K562 (cell line): ENCODE results near the gene CDH3. TPM values are rescaled to one million over a fixed set of nuclear protein-coding genes. Genes with fewer than 3 reads are reported as not detected.

Experiments used
- ATAC-seq: fragments of 200-7000 bp; cut with Tn5 transposase; 3 replicates; pipeline ENCODE4 v1.9.1; 2020; ENCODE audit warnings: moderate library complexity
- BruUV-seq: library from RNA; stranded (reverse); fragments of 400-500 nt; replicated peaks from 2 replicates; lab custom pipeline; 2021; lab: Mats Ljungman, UMichigan
- CTCF ChIA-PET: fragments of 300-600 bp; formaldehyde crosslinking; extraction: SDS; loops from one replicate; lab custom pipeline; 2021; ENCODE audit warnings: low intra/inter-chr PET ratio; lab: Yijun Ruan, JAX
- POLR2A ChIA-PET: fragments of 300-600, 350-650 bp; sonication (Branson Sonifier 250); formaldehyde crosslinking; extraction: SDS; loops from one replicate; lab custom pipeline; 2021; ENCODE audit warnings: antibody characterized with exemption, inconsistent platforms; lab: Yijun Ruan, JAX
- DNase-seq, 4 experiments: peaks; one replicate each; pipeline versions ENCODE4 v3.0.0 to v3.0.0-alpha.2; 2011 to 2018; ENCODE audit warnings: low spot score in 3 of 4, mixed read lengths in 3 of 4; ENCODE audit errors: extremely low read depth in 1 of 4
- FAIRE-seq: peaks from 2 replicates; lab custom pipeline; 2011; peaks lifted over from hg19 to GRCh38; lab: Jason Lieb, UNC
- H2AFZ ChIP-seq: 2 replicates; pipeline ENCODE4 v1.6.0; 2011; ENCODE audit warnings: low read depth, low read length, control low read depth, inconsistent platforms
- H3K27ac ChIP-seq: fragments of 200-600 bp; 3 replicates; pipeline ENCODE4 v1.8.0; 2011; ENCODE audit warnings: low read depth, mild to moderate bottlenecking, control low read depth, inconsistent platforms, low read length, moderate library complexity, mixed read lengths; ENCODE audit errors: extremely low read depth
- H3K27me3 ChIP-seq, 2 experiments: fragments of 300-600 bp in 1 of 2; 2 replicates in 1 of 2; 3 replicates in 1 of 2; pipeline versions ENCODE4 v1.6.0 to v1.8.0; 2011; ENCODE audit warnings: inconsistent platforms in 2 of 2, low read length in 2 of 2, mild to moderate bottlenecking in 1 of 2, mixed read lengths in 1 of 2, moderate library complexity in 1 of 2; ENCODE audit not compliant: control insufficient read depth in 2 of 2, insufficient read depth in 2 of 2
- H3K36me3 ChIP-seq: fragments of 300-600 bp; 3 replicates; pipeline ENCODE4 v1.8.0; 2011; ENCODE audit warnings: mild to moderate bottlenecking, low read length, inconsistent platforms; ENCODE audit not compliant: control insufficient read depth, insufficient read depth
- H3K4me1 ChIP-seq, 2 experiments: fragments of 200-600 bp in 1 of 2; replicated peaks in 1 of 2; 2 replicates in 1 of 2; 3 replicates in 1 of 2; pipeline versions ENCODE4 v1.5.1 to v1.8.0; 2011; ENCODE audit warnings: inconsistent platforms in 2 of 2, low read length in 2 of 2, mild to moderate bottlenecking in 1 of 2, mixed read lengths in 1 of 2, moderate library complexity in 1 of 2; ENCODE audit not compliant: control insufficient read depth in 2 of 2, insufficient read depth in 2 of 2
- H3K4me2 ChIP-seq: 2 replicates; pipeline ENCODE4 v1.6.1; 2011; ENCODE audit warnings: low read length, control low read depth, inconsistent platforms, mixed read lengths; ENCODE audit not compliant: insufficient read depth
- H3K4me3 ChIP-seq: fragments of 200-600 bp; sonication (generic), shearing (Covaris generic); 2 replicates; pipeline ENCODE4 v1.5.1; 2016; ENCODE audit warnings: control low read depth, inconsistent platforms
- H3K79me2 ChIP-seq: fragments of 200-600 bp; 3 replicates; pipeline ENCODE4 v1.8.0; 2011; ENCODE audit warnings: low read length, inconsistent platforms; ENCODE audit not compliant: control insufficient read depth, insufficient read depth
- H3K9ac ChIP-seq, 2 experiments: 2 replicates each; pipeline versions ENCODE4 v1.6.0 to v1.6.1; 2011; ENCODE audit warnings: low read depth in 2 of 2, low read length in 2 of 2, control low read depth in 1 of 2, inconsistent platforms in 1 of 2, mild to moderate bottlenecking in 1 of 2, mixed read lengths in 1 of 2; ENCODE audit not compliant: insufficient read depth in 1 of 2
- H3K9me1 ChIP-seq: one replicate; pipeline ENCODE4 v1.6.0; 2011; ENCODE audit warnings: inconsistent platforms, mild to moderate bottlenecking, low read length, moderate library complexity; ENCODE audit not compliant: control insufficient read depth, insufficient read depth
- H3K9me3 ChIP-seq: replicated peaks from 2 replicates; pipeline ENCODE4 v1.5.1; 2011; ENCODE audit warnings: low read depth, low read length, inconsistent platforms; ENCODE audit not compliant: control insufficient read depth, insufficient read depth
- H4K20me1 ChIP-seq: replicated peaks from 2 replicates; pipeline ENCODE4 v1.6.1; 2011; ENCODE audit warnings: low read length, inconsistent platforms, mixed read lengths; ENCODE audit not compliant: control insufficient read depth, insufficient read depth
- CBX8 ChIP-seq: fragments of 200-600 bp; sonication (generic); IDR thresholded peaks from 2 replicates; pipeline ENCODE4 v1.6.1; 2012; ENCODE audit warnings: borderline replicate concordance, mixed run types, low read depth, mild to moderate bottlenecking, moderate library complexity, mixed read lengths, low read length, control low read depth, inconsistent platforms; ENCODE audit not compliant: poor library complexity, severe bottlenecking; ENCODE audit errors: extremely low read depth
- CEBPB ChIP-seq: fragments of 450-650 bp; IDR thresholded peaks from 2 replicates; pipeline ENCODE4 v1.6.1; 2016; ENCODE audit warnings: missing genetic modification characterization, missing compliant biosample characterization
- CEBPG ChIP-seq, 3 experiments: fragments of 200-800 bp in 1 of 3; sonication (Bioruptor generic) in 1 of 3; sonication (generic) in 1 of 3; formaldehyde crosslinking in 1 of 3; IDR thresholded peaks in 2 of 3; conservative IDR thresholded peaks in 1 of 3; 2 replicates each; pipeline versions ENCODE4 v1.6.1 to v1.8.0; 2016 to 2022; ENCODE audit warnings: missing compliant biosample characterization in 2 of 3, missing genetic modification characterization in 2 of 3, mild to moderate bottlenecking in 1 of 3, missing genetic modification reagents in 1 of 3
- DMBX1 ChIP-seq: fragments of 250-450 bp; sonication (Bioruptor Pico); IDR thresholded peaks from 2 replicates; pipeline ENCODE4 v1.8.0; 2022; ENCODE audit warnings: inconsistent platforms, mild to moderate bottlenecking, moderate library complexity, borderline replicate concordance
- EGR1 ChIP-seq: fragments of 450-650 bp; conservative IDR thresholded peaks from 2 replicates; pipeline ENCODE4 v1.6.1; 2017; ENCODE audit warnings: mild to moderate bottlenecking
- NUFIP1 ChIP-seq: fragments of 450-650 bp; IDR thresholded peaks from 2 replicates; pipeline ENCODE4 v1.6.1; 2018; ENCODE audit not compliant: partially characterized antibody
- OTX1 ChIP-seq: fragments of 450-650 bp; formaldehyde crosslinking; IDR thresholded peaks from 2 replicates; pipeline ENCODE4 v1.4.0; 2022; ENCODE audit warnings: mild to moderate bottlenecking
- RBM39 ChIP-seq: fragments of 200-400 bp; formaldehyde crosslinking; optimal IDR thresholded peaks from 2 replicates; pipeline ENCODE3; 2018; ENCODE audit warnings: low read depth, low read length
- ZNF75A ChIP-seq: fragments of 450-650 bp; formaldehyde crosslinking; IDR thresholded peaks from 2 replicates; pipeline ENCODE4 v1.4.0; 2020; ENCODE audit warnings: mild to moderate bottlenecking
- WGBS: fragments of 100-300 bp; shearing (Covaris generic); methylation state at CpG from one replicate; pipeline ENCODE4 v1.1.6; 2016; ENCODE audit warnings: low coverage, mixed read lengths; ENCODE audit not compliant: insufficient coverage; ENCODE audit errors: missing lambda C conversion rate; 5-methylcytosine and 5-hydroxymethylcytosine counted together
- in situ Hi-C: fragments of 300-500 bp; cut with MboI; formaldehyde crosslinking; loops from 4 replicates; pipeline ENCODE4 v1.15.0; 2018; ENCODE audit warnings: inconsistent platforms, mixed read lengths
- intact Hi-C: fragments of 100-400 bp; cut with micrococcal nuclease; formaldehyde crosslinking; loops from 2 replicates; pipeline ENCODE4 v1.14.2; 2022
- polyA plus RNA-seq, 8 experiments: library from polyadenylated mRNA; depleted of rRNA in 4 of 8; stranded (reverse) in 5 of 8; unstranded in 3 of 8; fragments of >200 nt; fragmentation: Nextera tagmentation in 2 of 8; fragmentation: Illumina TruSeq in 1 of 8; extraction: Ambion mirVana in 2 of 8; extraction: Trizol in 1 of 8; gene quantifications; 2 replicates each; pipeline versions ENCODE4 v1.2.1 to v1.2.3, GENCODE V29; 2011 to 2014; ENCODE audit warnings: inconsistent platforms in 1 of 8, missing spikeins in 1 of 8
- total RNA-seq, 7 experiments: library from RNA; depleted of rRNA in 6 of 7; stranded (reverse); fragments of >200 nt in 6 of 7; fragmentation: Illumina TruSeq in 2 of 7; extraction: Trizol in 2 of 7; gene quantifications; 2 replicates each; pipeline versions ENCODE4 v1.2.1 to v1.2.3, GENCODE V29; 2011 to 2021; ENCODE audit warnings: low replicate concordance in 1 of 7
- TF ChIP-seq, protein P1 (sequence below): fragments of 450-650 bp; IDR thresholded peaks from 2 replicates; pipeline ENCODE4 v1.6.1; 2016; ENCODE audit warnings: borderline replicate concordance
- TF ChIP-seq, protein P2 (sequence below): sonication (generic); formaldehyde crosslinking; IDR thresholded peaks from 2 replicates; pipeline ENCODE4 v1.8.1; 2023; ENCODE audit warnings: mild to moderate bottlenecking, missing genetic modification reagents, moderate library complexity

Gene CDH3
- total and polyA plus RNA-seq, 9 of the 15 experiments (the other 6 are each of a cell fraction or from before 2014, with no cell fraction given): 0.06 to 0.09 TPM; not detected in 7

DNA sequence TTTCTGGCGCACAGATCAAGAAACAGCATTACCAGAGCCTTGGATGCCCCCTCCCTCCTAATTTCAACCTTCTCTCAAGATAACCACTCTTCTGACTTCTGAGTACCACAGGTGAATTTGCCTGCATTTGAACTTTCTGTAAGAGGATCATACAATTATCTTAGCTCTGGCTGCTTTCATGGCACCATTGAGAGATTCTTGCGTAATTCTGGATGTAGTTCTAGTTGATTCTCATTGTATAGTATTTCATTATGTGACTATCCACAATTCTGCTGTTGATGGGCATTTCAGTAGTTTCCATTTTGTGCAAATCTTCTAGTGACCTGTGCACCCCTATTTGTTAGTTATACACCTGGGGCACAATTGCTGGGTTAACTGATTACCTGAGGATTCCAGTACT lies 7.5 kb downstream of the CDH3 start:
- no peak overlapping the region for H3K4me3 ChIP-seq
- FAIRE-seq (no peak), ATAC-seq (no peak), DNase-seq (no peak)
- no peaks in the 10 kb centered on the region for H3K36me3 ChIP-seq
- H3K4me2 ChIP-seq: no peak overlapping the region
- H3K9me1 ChIP-seq: no peaks in the 10 kb centered on the region
- in situ Hi-C loops (no loop called here), intact Hi-C loops (no loop called here)
- H3K4me1 ChIP-seq: no peaks in the 10 kb centered on the region
- ChIA-PET CTCF (no interaction called here), POLR2A (interaction anchor here (1.4 kb wide), 1 partner anchor 16 kb away, joined by 4 read pairs; no protein-coding TSS in a partner anchor)
- H4K20me1 ChIP-seq: no peaks in the 10 kb centered on the region
- peaks cover 11 to 57% of the 10 kb centered on the region in 2 experiments for H3K27me3 ChIP-seq
- no peak for TF ChIP-seq NUFIP1
- no peak for TF ChIP-seq CBX8
- no peak for TF ChIP-seq ZNF75A
- TF ChIP-seq CEBPB (tag): 0 out of 2 replicates have a peak, but pooled peaks have one; percentile 29
- TF ChIP-seq, protein P1, sequence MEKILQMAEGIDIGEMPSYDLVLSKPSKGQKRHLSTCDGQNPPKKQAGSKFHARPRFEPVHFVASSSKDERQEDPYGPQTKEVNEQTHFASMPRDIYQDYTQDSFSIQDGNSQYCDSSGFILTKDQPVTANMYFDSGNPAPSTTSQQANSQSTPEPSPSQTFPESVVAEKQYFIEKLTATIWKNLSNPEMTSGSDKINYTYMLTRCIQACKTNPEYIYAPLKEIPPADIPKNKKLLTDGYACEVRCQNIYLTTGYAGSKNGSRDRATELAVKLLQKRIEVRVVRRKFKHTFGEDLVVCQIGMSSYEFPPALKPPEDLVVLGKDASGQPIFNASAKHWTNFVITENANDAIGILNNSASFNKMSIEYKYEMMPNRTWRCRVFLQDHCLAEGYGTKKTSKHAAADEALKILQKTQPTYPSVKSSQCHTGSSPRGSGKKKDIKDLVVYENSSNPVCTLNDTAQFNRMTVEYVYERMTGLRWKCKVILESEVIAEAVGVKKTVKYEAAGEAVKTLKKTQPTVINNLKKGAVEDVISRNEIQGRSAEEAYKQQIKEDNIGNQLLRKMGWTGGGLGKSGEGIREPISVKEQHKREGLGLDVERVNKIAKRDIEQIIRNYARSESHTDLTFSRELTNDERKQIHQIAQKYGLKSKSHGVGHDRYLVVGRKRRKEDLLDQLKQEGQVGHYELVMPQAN: no peak
- no peak for TF ChIP-seq EGR1
- no peak for TF ChIP-seq RBM39
- TF ChIP-seq OTX1: no peak
- no peak for TF ChIP-seq DMBX1 (CRISPR knock-in tag)
- TF ChIP-seq, protein P2, sequence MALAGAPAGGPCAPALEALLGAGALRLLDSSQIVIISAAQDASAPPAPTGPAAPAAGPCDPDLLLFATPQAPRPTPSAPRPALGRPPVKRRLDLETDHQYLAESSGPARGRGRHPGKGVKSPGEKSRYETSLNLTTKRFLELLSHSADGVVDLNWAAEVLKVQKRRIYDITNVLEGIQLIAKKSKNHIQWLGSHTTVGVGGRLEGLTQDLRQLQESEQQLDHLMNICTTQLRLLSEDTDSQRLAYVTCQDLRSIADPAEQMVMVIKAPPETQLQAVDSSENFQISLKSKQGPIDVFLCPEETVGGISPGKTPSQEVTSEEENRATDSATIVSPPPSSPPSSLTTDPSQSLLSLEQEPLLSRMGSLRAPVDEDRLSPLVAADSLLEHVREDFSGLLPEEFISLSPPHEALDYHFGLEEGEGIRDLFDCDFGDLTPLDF (CRISPR knock-in tag): no peak
- no peak for TF ChIP-seq CEBPG (CRISPR knock-in tag; IDR thresholded peaks at IDR 0.05)
- TF ChIP-seq CEBPG (tag; conservative IDR thresholded peaks at IDR 0.05 in 1 of 2, IDR thresholded peaks at IDR 0.05 in 1 of 2): 0 out of 4 replicates have a peak, but pooled peaks of 1 of the 2 experiments have one; percentile 11
- no peak overlapping the region for H3K9ac ChIP-seq
- no peaks in the 10 kb centered on the region for H3K9me3 ChIP-seq
- 0% methylated on average over 2 of the region's 2 CpGs for WGBS
- no peak overlapping the region for H3K27ac ChIP-seq
- no peaks in the 10 kb centered on the region for H3K79me2 ChIP-seq
- no TSS peak for BruUV-seq
- H2AFZ ChIP-seq: no peak overlapping the region
